ENCODE data around the gene TGFB1I1.
"Not testable (repeated sequence)": the region's sequence is repeated elsewhere in the genome, so short reads cannot be mapped to it uniquely, and the experiment has no call there.

Gene TGFB1I1

DNA sequence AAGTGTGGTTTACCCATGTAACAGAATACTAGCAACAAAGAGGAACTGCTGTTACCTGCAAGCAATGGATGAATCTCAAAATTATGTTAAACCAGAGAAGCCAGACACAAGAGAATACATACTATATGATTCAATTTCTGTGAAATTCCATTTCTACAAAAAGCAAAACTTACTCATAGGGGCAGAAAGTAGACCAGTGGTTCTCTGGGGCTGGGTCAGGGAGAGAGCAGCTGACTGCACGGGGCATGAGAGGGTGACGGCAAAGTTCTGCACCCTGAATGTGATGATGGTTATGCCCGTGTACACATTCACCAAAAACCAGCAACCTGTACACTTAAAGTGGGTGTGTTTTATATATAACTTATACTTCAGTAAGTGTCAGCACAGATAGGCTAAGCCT, 32.4 kb upstream of the TGFB1I1 start:
- H3K27me3 Mint-ChIP-seq: peaks cover 3% of the 10 kb centered on the region
- H3K27ac Mint-ChIP-seq: no peak overlapping the region
- peaks cover 27% of the 10 kb centered on the region for H3K4me1 Mint-ChIP-seq (ENCODE audit: low read depth)
- H3K4me3 Mint-ChIP-seq: no peak overlapping the region
- H3K9me3 Mint-ChIP-seq: no peaks in the 10 kb centered on the region
- H3K36me3 Mint-ChIP-seq (ENCODE audit: low read depth): no peaks in the 10 kb centered on the region

DNA sequence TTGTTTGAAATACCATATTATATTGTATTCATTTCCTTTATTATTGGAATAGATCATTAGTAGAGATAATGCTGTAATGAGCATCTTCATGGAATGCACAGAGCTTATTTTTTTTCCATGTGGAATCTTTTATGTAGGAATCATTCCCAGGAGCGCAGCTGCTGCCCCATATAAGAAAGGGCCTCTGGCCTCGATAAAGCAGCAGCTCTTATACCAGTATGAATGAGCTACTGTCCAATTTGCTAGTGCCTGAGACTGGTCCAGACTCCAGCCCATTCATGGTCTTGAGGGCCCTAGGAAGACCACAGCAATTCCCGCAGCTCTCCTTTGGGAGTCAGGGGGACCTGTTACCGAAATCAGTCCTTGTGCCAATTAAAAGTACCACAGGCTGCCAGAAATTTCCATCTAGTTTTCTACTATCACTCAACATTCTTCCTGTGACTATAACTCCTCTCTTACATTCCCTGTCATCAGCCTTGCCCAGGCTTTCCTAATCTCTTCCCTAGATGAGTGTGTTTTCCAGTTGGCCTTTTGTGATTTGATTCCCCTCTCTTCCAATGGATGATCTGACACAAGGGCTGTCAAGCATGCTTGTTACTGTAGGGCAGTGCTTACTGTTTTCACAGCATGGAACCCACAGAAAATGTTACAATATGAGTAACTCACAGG, 31.3 kb upstream of the TGFB1I1 start:
- Mint-ChIP-seq H3K9me3 (no peaks in the 10 kb centered on the region), H3K27me3 (peaks cover 3% of the 10 kb centered on the region), H3K36me3 (ENCODE audit: low read depth) (no peaks in the 10 kb centered on the region), H3K4me3 (no peak overlapping the region), H3K27ac (peak overlapping the region; percentile 3), H3K4me1 (ENCODE audit: low read depth) (peaks cover 27% of the 10 kb centered on the region)

DNA sequence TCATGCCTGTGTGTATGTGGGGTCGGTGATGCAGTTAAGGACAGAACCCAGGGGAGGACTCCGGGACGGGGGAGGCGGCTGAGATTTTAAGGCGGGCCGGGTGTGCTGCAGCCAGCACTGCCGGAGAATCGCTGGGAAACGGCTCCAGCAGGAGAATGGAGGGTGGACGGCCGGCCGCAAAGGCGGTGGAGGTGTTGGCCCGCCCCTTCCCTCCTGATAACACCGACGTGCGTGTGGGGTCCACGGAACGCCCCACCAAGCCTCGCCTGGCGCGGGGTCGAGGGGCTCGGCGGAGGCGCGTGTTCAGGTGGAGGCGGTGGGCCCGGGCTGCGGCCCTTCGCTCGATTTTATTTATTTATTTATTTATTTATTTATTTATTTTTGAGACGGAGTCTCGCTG, 30.0 kb upstream of the TGFB1I1 start:
- H3K4me1 Mint-ChIP-seq (ENCODE audit: low read depth): peaks cover 27% of the 10 kb centered on the region
- peaks cover 3% of the 10 kb centered on the region for H3K27me3 Mint-ChIP-seq
- no peaks in the 10 kb centered on the region for H3K36me3 Mint-ChIP-seq (ENCODE audit: low read depth)
- H3K4me3 Mint-ChIP-seq: peak overlapping the region; percentile 77
- no peaks in the 10 kb centered on the region for H3K9me3 Mint-ChIP-seq
- peak overlapping the region; percentile 80 for H3K27ac Mint-ChIP-seq

DNA sequence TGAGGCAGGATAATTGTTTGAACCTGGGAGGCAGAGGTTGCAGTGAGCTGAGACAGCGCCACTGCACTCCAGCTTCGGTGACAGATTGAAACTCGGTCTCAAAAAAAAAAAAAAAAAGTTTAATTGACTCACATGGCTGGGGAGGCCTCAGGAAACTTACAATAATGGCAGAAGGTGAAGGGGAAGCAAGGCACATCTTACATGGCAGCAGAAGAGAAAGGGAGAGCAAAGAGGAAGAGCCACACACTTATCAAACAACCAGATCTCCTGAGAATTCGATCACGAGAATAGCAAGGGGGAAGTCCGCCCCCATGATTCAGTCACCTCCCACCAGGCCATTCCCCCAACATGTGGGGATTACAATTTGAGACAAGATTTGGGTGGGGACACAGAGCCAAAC, 26.0 kb upstream of the TGFB1I1 start:
- not testable (repeated sequence) for H3K4me3 Mint-ChIP-seq; H3K27ac Mint-ChIP-seq; H3K4me1 Mint-ChIP-seq (ENCODE audit: low read depth); H3K9me3 Mint-ChIP-seq; H3K36me3 Mint-ChIP-seq (ENCODE audit: low read depth); H3K27me3 Mint-ChIP-seq

DNA sequence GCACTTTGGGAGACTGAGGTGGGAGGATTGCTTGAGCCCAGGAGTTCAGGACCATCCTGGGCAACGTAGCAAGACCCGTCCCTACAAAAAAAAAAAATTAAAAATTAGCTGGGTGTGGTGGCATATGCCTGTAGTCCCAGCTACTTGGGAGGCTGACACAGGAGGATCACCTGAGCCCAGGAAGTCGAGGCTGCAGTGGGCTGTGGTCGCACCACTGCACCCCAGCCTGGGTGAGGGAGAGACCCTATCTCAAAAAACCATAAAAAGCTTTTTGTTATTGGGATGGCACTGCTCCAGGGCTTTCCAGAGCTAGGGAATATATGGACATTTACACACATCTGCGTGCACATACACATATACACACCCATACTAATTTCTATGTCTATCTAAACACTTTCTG, 20.8 kb upstream of the TGFB1I1 start:
- Mint-ChIP-seq H3K36me3 (ENCODE audit: low read depth) (peaks cover 18% of the 10 kb centered on the region), H3K27ac (no peak overlapping the region), H3K4me3 (no peak overlapping the region), H3K4me1 (ENCODE audit: low read depth) (peaks cover 31% of the 10 kb centered on the region), H3K27me3 (no peaks in the 10 kb centered on the region), H3K9me3 (no peaks in the 10 kb centered on the region)

DNA sequence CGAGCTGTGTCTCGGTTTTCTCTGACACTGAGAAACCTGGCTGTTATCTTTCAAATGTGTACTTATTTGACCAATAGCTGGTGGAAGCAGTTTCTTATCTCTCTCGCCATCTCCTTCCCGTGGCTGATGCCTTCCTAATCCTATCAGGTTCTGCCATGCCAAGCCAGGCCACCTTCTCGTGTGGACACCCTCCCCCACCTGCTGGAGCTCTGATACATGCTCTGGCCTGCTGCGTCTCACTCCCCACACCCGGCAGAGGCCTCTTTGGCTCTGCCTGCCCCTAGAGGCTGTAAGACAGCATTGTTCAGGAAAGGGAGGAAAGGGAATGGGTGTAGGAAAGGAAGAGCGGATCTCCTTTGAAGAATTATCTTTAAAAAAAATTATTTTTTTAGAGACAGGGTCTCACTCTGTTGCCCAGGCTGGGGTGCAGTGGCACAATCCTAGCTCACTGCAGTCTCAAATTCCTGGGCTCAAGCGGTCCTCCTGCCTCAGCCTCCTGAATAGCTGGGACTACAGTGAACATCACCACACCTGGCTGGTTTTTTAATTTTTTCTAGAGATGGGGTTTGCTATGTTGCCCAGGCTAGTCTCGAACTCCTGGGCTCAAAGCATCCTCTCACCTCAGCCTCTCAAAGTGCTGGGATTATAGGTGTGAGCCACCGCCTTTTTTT, 20.1 kb upstream of the TGFB1I1 start:
- Mint-ChIP-seq H3K27ac (no peak overlapping the region), H3K4me1 (ENCODE audit: low read depth) (peaks cover 36% of the 10 kb centered on the region), H3K4me3 (no peak overlapping the region), H3K9me3 (no peaks in the 10 kb centered on the region), H3K27me3 (no peaks in the 10 kb centered on the region), H3K36me3 (ENCODE audit: low read depth) (peaks cover 18% of the 10 kb centered on the region)

GRCh38 chr16:31452631-31453106, 19.3 kb upstream of the TGFB1I1 start:
- Mint-ChIP-seq H3K36me3 (ENCODE audit: low read depth) (peaks cover 18% of the 10 kb centered on the region), H3K4me3 (no peak overlapping the region), H3K27me3 (no peaks in the 10 kb centered on the region), H3K9me3 (no peaks in the 10 kb centered on the region), H3K27ac (no peak overlapping the region), H3K4me1 (ENCODE audit: low read depth) (peaks cover 45% of the 10 kb centered on the region)

DNA sequence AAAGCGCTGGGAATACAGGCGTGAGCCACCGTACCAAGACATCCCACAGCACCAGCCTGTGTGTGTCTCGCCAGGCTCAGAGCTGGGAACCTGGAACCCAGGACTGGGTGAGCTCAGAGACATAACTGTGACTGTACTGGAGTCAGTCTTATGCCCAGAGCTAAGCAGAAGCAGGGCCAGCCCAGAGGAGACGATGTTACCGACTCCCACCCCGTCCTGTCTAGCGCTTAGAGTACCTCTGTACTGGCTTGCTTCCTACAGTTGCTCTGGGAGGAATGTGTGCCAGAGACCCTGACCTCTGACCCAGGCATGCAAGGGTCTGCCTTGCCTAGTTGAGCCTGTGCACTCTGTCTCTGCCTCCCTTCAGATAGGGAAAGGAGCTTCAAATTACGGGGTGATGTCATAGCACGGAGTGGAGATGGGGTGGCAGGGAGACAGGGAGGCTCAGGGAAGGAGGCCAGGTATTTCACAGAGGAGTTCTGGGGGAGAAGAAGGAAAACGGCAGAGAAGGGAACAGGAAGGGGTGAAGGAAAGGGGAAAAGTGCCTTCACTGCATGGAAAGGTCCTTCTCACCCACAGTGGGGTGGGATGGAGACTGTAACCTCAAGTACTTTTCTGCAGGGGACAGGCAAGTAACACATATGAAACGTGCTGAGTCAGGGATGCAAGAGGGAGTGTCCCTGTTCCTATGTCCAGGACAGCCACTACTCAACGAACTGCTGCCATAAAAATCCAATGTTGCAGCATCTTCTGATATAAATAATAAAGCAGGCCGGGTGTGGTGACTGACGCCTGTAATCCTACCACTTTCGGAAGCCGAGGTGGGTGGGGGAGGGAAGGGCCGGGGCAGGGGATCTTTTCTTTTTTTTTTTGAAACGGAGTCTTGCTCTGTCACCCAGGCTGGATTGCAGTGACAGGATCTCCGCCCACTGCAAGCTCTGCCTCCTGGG, 18.4 kb upstream of the TGFB1I1 start:
- H3K27ac Mint-ChIP-seq: peak overlapping the region; percentile 52
- no peaks in the 10 kb centered on the region for H3K27me3 Mint-ChIP-seq
- no peak overlapping the region for H3K4me3 Mint-ChIP-seq
- H3K9me3 Mint-ChIP-seq: no peaks in the 10 kb centered on the region
- H3K36me3 Mint-ChIP-seq (ENCODE audit: low read depth): peaks cover 24% of the 10 kb centered on the region
- H3K4me1 Mint-ChIP-seq (ENCODE audit: low read depth): peaks cover 51% of the 10 kb centered on the region

- H3K27ac Mint-ChIP-seq: peak overlapping the region; percentile 61
- H3K27me3 Mint-ChIP-seq: no peaks in the 10 kb centered on the region
- no peaks in the 10 kb centered on the region for H3K9me3 Mint-ChIP-seq
- peaks cover 24% of the 10 kb centered on the region for H3K36me3 Mint-ChIP-seq (ENCODE audit: low read depth)
- peaks cover 60% of the 10 kb centered on the region for H3K4me1 Mint-ChIP-seq (ENCODE audit: low read depth)
- peak overlapping the region; percentile 71 for H3K4me3 Mint-ChIP-seq
Measured at GRCh38 chr16:31455601-31456314, 16.2 kb upstream of the TGFB1I1 start.

DNA sequence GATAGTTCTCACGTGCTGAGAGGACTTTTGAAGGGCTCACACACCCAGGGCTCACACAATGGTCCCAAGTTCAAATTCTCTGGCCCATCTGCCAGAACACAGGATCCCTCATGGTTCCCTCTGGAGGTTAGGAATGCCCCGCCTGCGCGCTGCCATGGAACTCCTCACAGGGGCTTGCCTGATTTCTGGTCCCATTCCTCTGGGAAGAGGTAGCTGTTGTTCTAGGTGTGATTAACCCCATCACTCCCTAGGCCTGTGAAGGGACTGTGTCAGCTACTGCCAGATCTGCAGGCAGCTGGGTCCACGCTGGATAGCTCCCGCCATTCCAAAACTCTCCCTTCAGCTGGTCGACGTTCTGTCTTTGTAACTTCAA, 15.0 kb upstream of the TGFB1I1 start:
- Mint-ChIP-seq H3K27me3 (no peaks in the 10 kb centered on the region), H3K27ac (no peak overlapping the region), H3K4me1 (ENCODE audit: low read depth) (peaks cover 61% of the 10 kb centered on the region), H3K9me3 (no peaks in the 10 kb centered on the region), H3K4me3 (peak overlapping the region; percentile 94), H3K36me3 (ENCODE audit: low read depth) (peaks cover 24% of the 10 kb centered on the region)

DNA sequence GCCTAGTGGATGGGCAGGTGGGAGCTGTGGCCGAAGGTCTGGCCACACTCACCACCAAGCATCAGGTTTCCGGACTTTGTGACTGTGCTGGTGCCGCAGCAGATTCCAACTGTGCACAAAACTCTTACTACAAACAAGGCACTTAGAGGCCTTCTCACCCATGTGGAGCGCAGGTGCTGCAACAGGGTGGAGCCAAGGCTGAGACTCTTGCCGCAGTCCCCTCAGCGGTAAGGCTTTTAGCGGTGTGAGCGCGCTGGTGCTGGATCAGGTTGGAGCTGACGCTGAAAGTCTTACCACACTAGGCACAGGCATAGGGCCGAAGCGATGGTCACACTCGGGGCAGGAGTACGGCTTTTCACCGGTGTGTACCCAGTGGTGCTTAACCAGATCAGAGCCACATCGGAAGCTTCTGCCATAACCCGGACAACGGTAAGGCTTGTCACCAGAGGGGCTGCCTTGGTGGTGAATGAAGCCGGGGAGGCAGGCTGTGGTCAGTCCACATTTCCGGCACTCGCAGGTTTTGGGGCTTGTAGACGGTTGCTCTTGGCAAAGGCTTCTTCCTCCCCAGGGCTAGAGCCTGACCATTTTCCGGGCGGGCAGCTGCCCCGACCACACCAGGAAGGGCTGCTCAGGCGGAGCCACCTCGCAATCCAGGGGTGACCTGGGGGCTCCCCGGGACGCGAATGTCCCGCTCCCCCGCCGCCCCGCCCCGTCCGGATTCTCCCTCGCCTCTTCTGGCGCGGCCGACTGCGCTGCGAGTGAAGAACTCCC, 13.7 kb upstream of the TGFB1I1 start:
- H3K36me3 Mint-ChIP-seq (ENCODE audit: low read depth): peaks cover 28% of the 10 kb centered on the region
- H3K4me3 Mint-ChIP-seq: peak overlapping the region; percentile 94
- peaks cover 61% of the 10 kb centered on the region for H3K4me1 Mint-ChIP-seq (ENCODE audit: low read depth)
- H3K27me3 Mint-ChIP-seq: no peaks in the 10 kb centered on the region
- no peaks in the 10 kb centered on the region for H3K9me3 Mint-ChIP-seq
- peak overlapping the region; percentile 94 for H3K27ac Mint-ChIP-seq

DNA sequence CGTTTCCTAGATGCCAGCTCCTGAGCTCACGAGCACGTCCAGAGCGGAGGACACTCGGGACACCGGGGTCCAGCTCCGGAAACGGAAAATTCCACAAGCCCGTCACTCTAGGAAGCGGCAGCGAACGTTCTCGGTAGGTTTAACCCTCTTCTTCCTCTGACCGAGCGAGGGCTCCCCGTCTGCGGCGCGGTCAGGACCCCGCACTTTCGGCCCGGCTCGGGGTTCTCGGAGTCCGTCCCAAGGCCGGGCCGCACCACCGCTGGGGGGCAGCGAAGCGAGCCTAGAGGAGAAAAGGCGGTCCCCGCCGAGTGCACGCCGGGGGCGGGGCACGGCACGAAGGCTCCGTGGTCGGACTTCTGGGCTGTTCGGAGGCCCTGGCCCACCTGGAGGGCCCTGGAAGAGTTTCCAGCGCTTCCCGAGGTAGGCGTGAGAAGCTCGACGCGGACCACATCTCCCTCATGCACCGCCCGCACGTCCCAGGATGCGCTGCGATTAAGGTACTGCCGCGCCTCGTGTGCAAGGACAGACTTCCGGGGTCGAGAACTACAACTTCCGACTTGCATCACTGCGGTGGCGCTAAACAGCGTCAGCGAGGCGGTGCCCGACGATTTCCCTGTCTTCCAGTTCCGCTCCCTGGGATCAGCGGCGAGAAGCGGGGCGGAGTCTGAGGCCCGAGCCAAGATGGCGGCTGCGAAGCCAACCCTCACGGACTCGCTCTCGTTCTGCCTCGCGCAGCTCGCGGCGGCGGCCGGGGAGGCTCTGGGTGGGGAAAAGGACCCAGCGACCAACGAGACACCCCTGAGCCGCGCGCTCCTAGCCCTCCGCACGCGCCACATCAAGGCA, 12.9 kb upstream of the TGFB1I1 start, which contains the start of gene ARMC5:
TSS of gene ARMC5 (plus strand) at position 658 of the 843 bp plus-strand sequence. CDS start at position 682, 24 bp downstream.
- Mint-ChIP-seq H3K9me3 (no peaks in the 10 kb centered on the region), H3K27me3 (no peaks in the 10 kb centered on the region), H3K36me3 (ENCODE audit: low read depth) (peaks cover 27% of the 10 kb centered on the region), H3K27ac (peak within 1 kb of the TSS; percentile 94), H3K4me1 (ENCODE audit: low read depth) (peaks cover 53% of the 10 kb centered on the region), H3K4me3 (peak within 1 kb of the TSS; percentile 94)
